GM04503 (cell line): Measurements from ENCODE around the gene CARD11.
A peak's percentile ranks its signal among the peaks of the same experiment; 100 is the strongest.

Experiments
- DNase-seq: peaks from one replicate; pipeline ENCODE4 v3.0.0-alpha.2; 2012; ENCODE audit warnings: low read depth

The CARD11 gene

DNA sequence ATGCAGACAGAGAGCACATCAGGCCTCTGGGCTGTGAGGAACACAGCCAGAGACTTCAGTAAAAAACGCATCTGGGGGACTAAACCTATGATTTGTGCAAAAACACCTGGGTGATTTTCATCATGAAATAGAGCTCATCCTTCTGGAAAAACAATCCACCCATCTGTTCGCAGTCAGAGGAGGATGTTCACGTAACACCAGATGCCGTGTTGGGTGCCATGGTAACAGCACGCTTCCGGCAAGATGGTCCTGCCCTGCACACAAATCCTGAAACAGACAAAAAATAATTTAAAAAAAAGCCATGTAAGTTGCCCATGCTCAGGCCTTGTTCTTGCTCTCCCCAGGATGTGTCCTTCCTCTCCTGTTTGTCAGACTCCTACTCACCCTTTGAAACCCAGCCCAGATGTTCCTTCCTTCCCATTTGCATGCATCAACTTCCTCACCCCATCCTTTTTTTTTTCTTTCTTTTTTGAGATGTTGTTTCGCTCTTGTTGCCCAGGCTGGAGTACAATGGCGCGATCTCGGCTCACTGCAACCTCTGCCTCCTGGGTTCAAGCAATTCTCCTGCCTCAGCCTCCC lies 171.3 kb downstream of the CARD11 start:
- no peak for DNase-seq

DNA sequence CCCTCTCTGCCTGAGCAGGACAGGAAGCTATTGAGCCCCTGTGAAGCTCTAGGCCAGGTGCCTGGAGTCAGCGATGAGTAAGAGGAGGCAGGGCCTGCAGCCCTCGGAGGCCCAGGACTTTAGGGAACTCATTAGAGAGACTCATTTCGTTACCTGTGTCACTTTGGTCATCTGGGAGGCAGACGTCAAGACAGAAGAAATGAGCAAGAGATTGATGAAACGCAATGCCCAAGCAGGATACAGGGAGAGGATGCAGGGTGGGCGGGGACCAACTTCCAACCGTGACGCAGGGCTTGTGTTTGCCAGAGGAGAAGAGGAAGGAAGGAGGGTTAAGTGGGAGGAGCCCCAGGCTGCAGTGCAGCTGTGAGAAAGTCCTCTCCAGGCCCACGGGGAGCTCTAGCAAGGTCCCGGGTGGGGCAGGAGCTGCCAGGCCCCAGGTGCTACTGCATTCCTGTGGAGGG lies 173.2 kb downstream of the CARD11 start:
- no peak for DNase-seq

- DNase-seq = no peak
These were observed 173.7 kb downstream of the CARD11 start for GRCh38 chr7:2869981-2870380.

DNA sequence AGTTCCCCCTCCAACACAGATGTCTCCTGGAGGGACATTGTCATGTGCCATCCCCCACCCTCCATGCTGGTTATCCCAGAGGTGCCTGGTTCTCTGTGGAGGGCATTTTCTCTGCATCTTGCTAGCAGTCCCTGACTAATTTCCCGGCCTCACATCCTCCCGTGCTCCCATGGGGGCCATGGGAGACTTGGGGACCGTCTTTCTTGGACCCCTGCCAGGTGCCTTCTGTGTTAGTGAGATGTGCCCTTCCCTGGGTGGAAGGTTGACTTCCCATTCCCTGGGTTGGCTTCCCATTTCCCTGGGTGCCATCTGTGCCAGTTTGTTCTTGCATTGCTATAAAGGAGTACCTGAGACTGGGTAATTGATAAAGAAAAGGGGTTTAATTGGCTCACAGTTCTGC lies 177.1 kb downstream of the CARD11 start:
- no peak for DNase-seq

- no peak for DNase-seq
These were observed 178.5 kb downstream of the CARD11 start for GRCh38 chr7:2864999-2865670.

DNA sequence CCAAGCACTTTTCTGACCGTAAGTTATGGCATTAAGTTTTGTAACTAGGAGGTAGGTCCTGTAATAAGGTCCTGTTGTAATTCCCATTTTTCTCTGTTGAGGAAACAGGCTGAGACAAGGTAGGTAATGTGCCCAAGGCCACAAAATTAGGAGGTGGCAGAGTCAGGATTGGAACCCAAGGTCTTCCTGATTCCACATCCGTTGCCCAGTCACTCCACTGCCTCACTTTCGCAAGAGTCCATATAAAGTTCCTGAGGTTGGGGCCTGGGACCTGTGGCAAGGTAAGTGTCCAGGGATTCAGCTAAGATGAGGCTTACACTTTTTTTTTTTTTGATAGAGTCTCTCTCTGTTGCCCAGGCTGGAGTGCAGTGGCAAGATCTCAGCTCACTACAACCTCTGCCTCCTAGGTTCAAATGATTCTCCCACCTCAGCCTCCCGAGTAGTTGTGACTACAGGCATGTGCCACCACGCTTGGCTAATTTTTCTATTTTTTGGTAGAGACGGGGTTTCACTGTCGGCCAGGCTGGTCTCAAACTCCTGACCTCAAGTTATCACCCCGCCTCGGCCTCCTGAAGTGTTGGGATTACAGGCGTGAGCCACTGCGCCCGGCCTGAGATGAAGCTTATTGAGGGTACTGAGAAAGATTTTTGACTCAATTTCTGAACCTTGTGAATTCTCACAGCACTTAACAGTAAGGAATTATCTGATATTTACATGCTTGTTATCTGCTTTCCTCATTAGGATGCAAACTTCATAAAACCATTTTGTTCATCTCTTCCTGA lies 179.3 kb downstream of the CARD11 start:
- DNase-seq = no peak

DNA sequence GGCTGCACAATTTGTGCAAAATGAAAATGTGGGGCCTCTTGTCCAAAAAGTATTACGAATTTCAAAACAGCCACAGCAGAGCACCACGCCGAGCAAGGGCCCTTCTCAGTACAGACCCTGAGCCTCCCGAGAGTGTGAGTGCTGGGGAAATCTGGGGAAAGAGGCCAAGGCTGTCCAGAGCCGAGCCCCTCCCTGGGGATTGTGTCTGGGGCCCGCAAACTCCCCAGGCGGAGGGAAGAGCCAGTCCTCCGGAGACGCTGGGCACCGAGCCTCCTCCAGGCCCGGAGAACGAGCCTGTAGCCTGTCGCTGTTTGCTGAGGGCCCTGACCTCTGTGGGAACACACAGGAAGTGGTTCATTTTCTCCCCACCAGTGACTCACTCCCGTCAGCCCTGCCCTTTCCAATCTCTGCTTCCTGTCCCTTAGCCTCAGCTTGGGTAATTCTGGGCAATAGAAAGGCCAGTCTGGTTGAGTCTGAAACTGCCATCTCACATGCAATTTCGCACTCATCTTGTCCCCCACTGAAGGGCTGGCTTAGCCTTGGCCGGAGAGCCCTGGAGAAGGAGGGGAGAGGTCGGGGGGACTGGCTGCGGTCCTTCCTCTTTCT lies 180.1 kb downstream of the CARD11 start:
- peak; percentile 85 for DNase-seq

- no peak for DNase-seq
These were observed 180.8 kb downstream of the CARD11 start for GRCh38 chr7:2862831-2863361.

DNA sequence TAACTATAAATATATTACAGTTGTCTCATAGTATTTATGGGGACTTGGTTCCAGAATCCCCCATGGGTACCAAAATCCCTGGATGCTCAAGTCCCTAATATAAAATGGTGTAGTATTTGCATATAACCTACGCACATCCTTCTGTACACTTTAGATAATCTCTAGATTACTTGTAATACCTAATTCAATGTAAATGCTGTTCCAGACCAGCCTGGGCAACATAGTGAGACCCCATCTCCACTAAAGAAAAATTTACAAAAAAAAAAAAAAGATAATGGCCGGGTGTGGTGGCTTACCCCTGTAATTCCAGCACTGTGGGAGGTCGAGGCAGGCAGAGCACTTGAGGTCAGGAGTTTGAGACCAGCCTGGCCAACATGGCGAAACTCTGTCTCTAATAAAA lies 182.2 kb downstream of the CARD11 start:
- no peak for DNase-seq

- no peak for DNase-seq
These were observed 183.0 kb downstream of the CARD11 start for GRCh38 chr7:2860627-2861133.

DNA sequence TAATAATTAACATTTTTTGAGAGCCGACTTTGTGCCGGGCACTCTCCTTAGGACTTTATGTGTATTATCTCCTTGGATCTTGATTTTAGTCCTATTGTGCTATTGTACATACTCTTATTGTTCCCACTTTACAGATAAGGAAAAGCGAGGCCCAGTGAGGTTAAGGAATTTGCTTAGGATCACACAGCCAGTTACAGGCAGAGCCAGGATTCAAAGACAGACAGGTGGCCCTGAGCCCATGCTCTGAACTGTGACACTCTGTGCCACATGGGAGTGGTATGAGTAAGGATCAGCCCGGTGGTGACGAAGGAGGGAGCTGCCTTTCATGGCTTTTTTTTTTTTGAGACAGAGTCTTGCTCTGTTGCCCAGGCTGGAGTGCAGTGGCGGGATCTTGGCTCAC lies 183.7 kb downstream of the CARD11 start:
- no peak for DNase-seq

GRCh38 chr7:2858621-2859020 lies 185.0 kb downstream of the CARD11 start:
- DNase-seq = no peak

DNA sequence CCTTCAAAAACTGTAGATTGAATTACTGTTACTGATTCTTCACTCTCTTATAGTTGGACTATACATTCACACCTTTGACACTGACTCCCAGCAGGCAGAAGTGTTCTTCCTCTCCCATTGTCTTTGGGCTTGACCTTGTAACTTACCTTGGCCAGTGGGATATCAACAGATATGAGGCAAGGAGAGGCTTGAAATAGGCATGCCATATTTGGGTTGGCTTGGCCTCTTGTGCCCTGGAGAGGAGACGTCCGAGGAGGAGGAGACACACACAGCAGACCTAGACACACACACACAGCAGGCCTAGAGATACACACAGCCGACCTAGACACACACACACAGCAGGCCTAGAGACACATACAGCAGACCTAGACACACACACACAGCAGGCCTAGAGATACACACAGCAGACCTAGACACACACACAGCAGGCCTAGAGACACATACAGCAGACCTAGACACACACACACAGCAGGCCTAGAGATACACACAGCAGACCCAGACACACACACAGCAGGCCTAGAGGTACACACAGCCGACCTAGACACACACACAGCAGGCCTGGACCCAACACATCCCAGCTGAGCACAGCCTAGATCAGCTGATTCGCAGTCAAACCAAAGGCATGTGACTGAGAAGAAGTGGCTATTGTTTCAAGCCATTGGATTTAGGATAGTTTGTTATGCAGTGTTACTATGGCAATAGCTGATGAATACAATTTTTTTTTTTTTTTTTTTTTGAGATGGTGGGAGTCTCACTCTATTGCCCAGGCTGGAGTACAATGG lies 187.1 kb downstream of the CARD11 start:
- no peak for DNase-seq
